ENCODE measurements around the gene P2RY4. TPM values are rescaled to one million over a fixed set of nuclear protein-coding genes. Genes with fewer than 3 reads are reported as not detected.
"Not testable (repeated sequence)": the region's sequence is repeated elsewhere in the genome, so short reads cannot be mapped to it uniquely, and the experiment has no call there.

The P2RY4 gene
- total and polyA plus RNA-seq, 10 of the 15 experiments (the other 5 are each of a cell fraction or from before 2014, with no cell fraction given) = 0.07 to 0.44 (median 0.13) TPM; not detected in 7

DNA sequence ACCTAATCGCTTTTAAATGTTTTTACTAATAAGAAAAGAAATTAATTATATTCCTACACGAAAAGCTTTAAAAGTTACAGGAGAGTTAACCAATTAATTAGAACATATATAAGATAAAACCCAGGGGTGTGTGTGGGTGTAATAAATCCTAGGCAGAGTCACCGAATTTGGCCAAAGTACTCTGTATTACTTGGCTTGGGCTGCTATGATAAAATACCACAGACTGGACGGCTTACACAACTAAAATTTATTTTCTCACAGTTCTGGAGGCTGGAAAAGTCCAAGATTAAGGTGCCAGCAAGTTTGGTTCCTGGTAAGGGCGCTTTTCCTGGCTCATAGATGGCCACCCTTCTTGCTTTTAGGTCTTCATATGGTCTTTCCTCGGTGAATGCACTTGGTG, 15.1 kb downstream of the P2RY4 start:
- Histone ChIP-seq H3K79me2 (ENCODE audit: control insufficient read depth, insufficient read depth, low read length) (no peaks in the 10 kb centered on the region), H3K27ac (ENCODE audit: control insufficient read depth, insufficient read depth) (no peak overlapping the region), H4K20me1 (ENCODE audit: control insufficient read depth, insufficient read depth) (no peaks in the 10 kb centered on the region), H3K4me1 (ENCODE audit: control insufficient read depth, insufficient read depth, low read length) (no peaks in the 10 kb centered on the region), H3K27me3 (replicated peaks in 1 of 2; ENCODE audit: control insufficient read depth in 2 of 2, insufficient read depth in 2 of 2, low read length in 1 of 2) (no peaks in the 10 kb centered on the region), H3K4me2 (ENCODE audit: control insufficient read depth, insufficient read depth) (no peak overlapping the region), H2AFZ (ENCODE audit: control insufficient read depth, low read depth, low read length) (no peak overlapping the region), H3K4me3 (no peak overlapping the region), H3K9me3 (replicated peaks; ENCODE audit: control insufficient read depth, insufficient read depth, low read length) (no peaks in the 10 kb centered on the region), H3K36me3 (ENCODE audit: control insufficient read depth in 2 of 2, insufficient read depth in 2 of 2, low read length in 1 of 2) (no peaks in the 10 kb centered on the region), H3K9ac (ENCODE audit: control insufficient read depth, insufficient read depth, low read length) (no peak overlapping the region)
- CTCF ChIA-PET = interaction anchor here (1.4 kb wide), 1 partner anchor 111 kb away, joined by 3 read pairs; no protein-coding TSS in a partner anchor
- SMC1A ChIA-PET (ENCODE audit: uncharacterized antibody, unreplicated experiment) = interaction anchor here (0.6 kb wide), 1 partner anchor 42 kb away, joined by 3 read pairs; no protein-coding TSS in a partner anchor
- POLR2A ChIA-PET = interaction anchor here (0.7 kb wide), 1 partner anchor 111 kb away, joined by 3 read pairs; no protein-coding TSS in a partner anchor
- DNase-seq (ENCODE audit: low read depth, low spot score) = no peak
- RAD21 ChIA-PET (ENCODE audit: unreplicated experiment) = no interaction called here
- ATAC-seq = no peak
- 26% methylated on average over 6 of the region's 6 CpGs for WGBS (ENCODE audit: insufficient coverage, insufficient replicate concordance, low lambda C conversion rate, missing lambda C conversion rate)
- BruUV-seq (replicated peaks) = no TSS peak
- FAIRE-seq = no peak
- in situ Hi-C loops (cut with MboI) = no loop called here
- TF ChIP-seq EZH2 (IDR thresholded peaks at IDR 0.05; ENCODE audit: borderline replicate concordance, control insufficient read depth, low read depth, low read length) = no peak
- TF ChIP-seq RFX5 (IDR thresholded peaks at IDR 0.05; ENCODE audit: low read depth, low read length) = no peak
- intact Hi-C loops (cut with micrococcal nuclease; ENCODE audit: unreplicated experiment) = no loop called here

DNA sequence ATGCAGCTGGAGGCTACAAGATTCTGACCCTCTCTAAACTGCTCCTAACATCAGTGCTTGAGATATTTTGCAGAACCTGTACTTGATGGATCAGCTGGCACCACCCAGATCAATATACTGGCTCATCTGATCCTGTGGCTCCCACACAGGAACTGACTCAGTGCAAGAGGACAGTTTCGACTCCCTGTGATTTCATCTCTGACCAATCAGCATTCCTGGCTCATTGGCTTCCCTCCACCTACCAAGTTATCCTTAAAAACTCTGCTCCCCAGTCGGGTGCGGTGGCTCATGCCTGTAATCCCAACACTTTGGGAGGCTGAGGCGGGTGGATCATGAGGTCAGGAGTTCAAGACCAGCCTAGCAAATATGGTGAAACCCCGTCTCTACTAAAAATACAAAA, 16.4 kb downstream of the P2RY4 start:
- H4K20me1 ChIP-seq (ENCODE audit: control insufficient read depth, insufficient read depth); H2AFZ ChIP-seq (ENCODE audit: control insufficient read depth, low read depth, low read length); ATAC-seq; H3K79me2 ChIP-seq (ENCODE audit: control insufficient read depth, insufficient read depth, low read length); POLR2A ChIA-PET; FAIRE-seq; SMC1A ChIA-PET (ENCODE audit: uncharacterized antibody, unreplicated experiment); H3K27ac ChIP-seq (ENCODE audit: control insufficient read depth, insufficient read depth); CTCF ChIA-PET; H3K4me1 ChIP-seq (ENCODE audit: control insufficient read depth, insufficient read depth, low read length); H3K9ac ChIP-seq (ENCODE audit: control insufficient read depth, insufficient read depth, low read length); intact Hi-C loops (cut with micrococcal nuclease; ENCODE audit: unreplicated experiment); H3K4me3 ChIP-seq; H3K36me3 ChIP-seq (ENCODE audit: control insufficient read depth in 2 of 2, insufficient read depth in 2 of 2, low read length in 1 of 2); in situ Hi-C loops (cut with MboI); H3K27me3 ChIP-seq (replicated peaks in 1 of 2; ENCODE audit: control insufficient read depth in 2 of 2, insufficient read depth in 2 of 2, low read length in 1 of 2); H3K4me2 ChIP-seq (ENCODE audit: control insufficient read depth, insufficient read depth); BruUV-seq (replicated peaks); DNase-seq (ENCODE audit: low read depth, low spot score); RAD21 ChIA-PET (ENCODE audit: unreplicated experiment); H3K9me3 ChIP-seq (replicated peaks; ENCODE audit: control insufficient read depth, insufficient read depth, low read length): not testable (repeated sequence)
- 52% methylated on average over 5 of the region's 5 CpGs for WGBS (ENCODE audit: insufficient coverage, insufficient replicate concordance, low lambda C conversion rate, missing lambda C conversion rate)
